Fibroblast of peridontal ligament (primary cell): ENCODE measurements around the gene SEMA6D.
"Not testable (repeated sequence)": the region's sequence is repeated elsewhere in the genome, so short reads cannot be mapped to it uniquely, and the experiment has no call there.

Experiments
- DNase-seq: peaks from one replicate; pipeline ENCODE4 v3.0.0-alpha.2; 2010; ENCODE audit errors: extremely low read depth

Gene SEMA6D

DNA sequence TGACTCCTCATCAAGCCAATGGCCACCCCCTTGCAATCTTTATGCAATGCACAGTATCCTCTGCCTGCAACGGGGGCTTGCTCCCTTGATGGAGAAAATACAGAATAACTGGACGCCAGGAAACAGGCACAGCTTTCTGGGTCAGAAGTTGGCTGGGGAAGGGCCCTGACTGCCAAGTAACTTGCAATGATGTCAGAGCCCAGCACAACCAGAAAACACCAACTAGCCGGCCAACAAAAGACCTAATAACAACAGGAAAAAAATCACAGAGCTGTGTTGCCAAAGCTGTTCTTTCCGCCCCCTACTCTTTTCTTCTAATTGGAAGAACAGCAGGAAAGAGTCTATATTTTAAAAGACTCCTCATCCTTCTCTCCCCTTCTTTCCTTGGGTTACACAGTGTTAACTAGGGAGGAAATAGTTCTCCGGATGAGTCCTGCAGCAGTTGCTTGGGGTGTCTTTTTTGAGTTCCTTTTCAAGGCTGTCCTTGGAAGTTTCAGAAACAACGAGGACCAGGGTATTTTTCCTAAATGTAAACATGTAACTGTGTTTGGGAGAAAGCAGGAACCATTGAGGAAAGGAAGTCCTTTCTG, 1.4 kb upstream of the SEMA6D start:
- DNase-seq, result peak; percentile 74

GRCh38 chr15:47716516-47716915, 789 bp upstream of the SEMA6D start:
- no peak for DNase-seq

GRCh38 chr15:47718497-47719437, 1.5 kb downstream of the SEMA6D start:
- peak; percentile 47 for DNase-seq

- DNase-seq, result no peak
Measured at GRCh38 chr15:47719730-47720129, 2.4 kb downstream of the SEMA6D start.

DNA sequence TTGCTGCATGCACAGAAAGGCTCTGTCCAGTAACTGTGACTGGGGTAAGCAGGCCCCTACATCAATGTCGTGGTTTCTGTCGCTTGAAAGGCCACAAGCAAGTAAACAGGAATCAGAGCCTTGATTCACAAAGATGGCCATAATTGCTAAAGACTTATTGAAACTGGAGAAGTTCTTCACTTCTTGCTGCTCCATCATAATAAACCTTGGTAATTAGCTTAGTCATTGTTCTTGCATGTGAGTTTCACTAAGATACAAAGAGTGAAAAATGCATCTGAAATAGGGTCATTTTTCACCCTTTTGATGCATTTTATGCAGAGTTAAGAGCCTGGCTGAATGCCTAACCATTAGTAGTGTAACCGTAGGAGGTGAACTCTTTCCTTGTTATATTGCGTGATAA, 3.2 kb downstream of the SEMA6D start:
- peak; percentile 51 for DNase-seq

DNA sequence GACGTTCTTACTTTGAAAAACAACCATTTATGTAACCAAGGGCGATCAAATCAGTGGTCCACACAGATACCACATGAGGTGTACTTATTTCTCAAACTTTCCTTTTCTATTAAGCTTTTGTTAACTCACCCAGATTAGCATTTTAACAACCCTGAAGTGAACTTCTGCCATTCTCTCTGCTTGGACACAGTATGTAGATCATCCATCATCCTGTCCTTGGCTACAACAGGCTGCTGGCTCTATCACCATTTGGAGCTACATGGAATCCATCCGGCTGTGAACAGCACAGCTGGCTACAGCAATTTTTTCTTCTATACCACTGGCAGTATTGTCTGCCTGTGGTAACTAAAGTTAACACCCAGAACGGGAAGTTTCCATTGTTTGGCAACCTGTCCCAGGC, 4.4 kb downstream of the SEMA6D start:
- DNase-seq, result no peak

GRCh38 chr15:47724346-47724745, 7.0 kb downstream of the SEMA6D start:
- DNase-seq, result no peak

GRCh38 chr15:47725051-47725450, 7.7 kb downstream of the SEMA6D start:
- no peak for DNase-seq

GRCh38 chr15:47725906-47726305, 8.6 kb downstream of the SEMA6D start:
- DNase-seq, result no peak

DNA sequence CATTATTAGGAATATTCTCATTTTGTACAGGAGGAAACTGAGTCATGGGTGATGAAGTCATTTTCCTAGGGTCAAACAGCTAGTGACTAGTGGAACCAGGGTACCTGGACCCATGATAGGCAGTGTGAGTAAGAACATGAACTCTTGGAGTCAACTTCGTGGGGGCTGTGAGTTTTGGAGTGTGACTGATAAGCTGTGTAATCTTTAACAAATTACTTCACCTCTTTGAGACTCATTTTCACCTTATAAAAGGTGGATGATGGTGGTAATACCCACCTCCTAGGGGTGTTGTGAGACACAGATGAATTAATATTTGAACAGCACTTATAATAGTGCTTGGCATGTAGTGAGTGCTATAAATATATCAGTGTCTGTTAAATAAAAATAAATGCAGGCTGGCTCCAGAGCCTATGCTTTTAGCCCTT, 9.1 kb downstream of the SEMA6D start:
- no peak for DNase-seq

GRCh38 chr15:47727137-47727536, 9.8 kb downstream of the SEMA6D start:
- no peak for DNase-seq

DNA sequence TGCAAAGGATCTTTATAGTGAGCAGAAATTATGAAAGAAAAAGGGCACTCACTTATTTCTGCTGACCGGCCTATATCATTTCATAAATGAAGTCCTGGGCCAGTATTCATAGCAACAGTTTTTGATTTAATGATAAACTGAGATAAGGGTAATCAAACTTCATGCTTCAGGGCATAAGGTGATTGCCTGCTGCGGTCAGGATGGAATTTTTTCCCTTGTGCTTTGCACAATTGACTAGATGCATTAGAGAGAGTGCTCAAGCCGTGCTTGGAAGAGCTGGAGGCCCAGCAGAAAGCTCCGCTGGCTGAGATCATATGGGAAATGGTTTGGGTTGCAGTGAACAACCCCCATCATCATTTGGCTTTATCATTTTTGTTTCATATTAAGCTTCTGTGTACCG, 10.4 kb downstream of the SEMA6D start:
- DNase-seq, result no peak

GRCh38 chr15:47728426-47728825, 11.1 kb downstream of the SEMA6D start:
- DNase-seq, result no peak

GRCh38 chr15:47728886-47729285, 11.6 kb downstream of the SEMA6D start:
- DNase-seq, result no peak

DNA sequence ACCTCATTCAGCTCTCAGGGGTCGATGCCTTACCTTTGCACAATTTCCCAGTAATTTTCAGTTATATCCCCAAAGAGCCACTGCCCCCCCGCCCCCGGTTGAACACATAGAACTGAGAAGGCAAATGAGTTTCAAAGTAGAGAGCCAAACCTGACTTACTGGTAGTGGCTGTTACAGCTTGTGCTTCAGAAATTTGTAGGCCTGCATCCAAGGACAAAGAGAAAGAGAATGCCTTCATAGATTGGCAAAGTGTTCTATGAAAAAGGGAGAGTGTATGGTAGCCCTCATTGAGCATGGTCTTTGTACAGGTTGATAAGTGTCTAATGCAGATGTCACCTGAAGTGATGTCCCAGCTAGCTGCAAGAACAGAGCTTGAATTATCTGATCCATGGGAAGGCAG, 13.9 kb downstream of the SEMA6D start:
- no peak for DNase-seq

DNA sequence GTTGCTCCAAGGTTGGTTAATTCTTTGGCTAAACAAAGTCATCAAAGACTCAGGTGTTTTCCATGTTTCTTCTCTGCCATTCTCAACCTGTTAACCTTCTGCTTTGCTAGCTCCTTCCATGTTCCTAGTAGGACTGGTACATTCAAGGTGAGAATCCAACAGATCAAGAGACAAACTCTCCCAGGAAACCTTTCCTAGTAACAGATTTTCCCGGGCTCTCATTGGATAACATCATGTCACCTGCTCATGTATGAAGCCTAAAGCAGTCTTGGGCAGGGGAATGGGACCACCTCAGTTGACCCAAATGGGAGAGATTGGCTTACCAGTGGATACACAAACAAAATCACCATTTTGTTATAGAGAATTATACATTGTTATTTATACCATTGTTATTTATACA, 14.9 kb downstream of the SEMA6D start:
- DNase-seq, result no peak

GRCh38 chr15:47733085-47733484, 15.8 kb downstream of the SEMA6D start:
- no peak for DNase-seq

DNA sequence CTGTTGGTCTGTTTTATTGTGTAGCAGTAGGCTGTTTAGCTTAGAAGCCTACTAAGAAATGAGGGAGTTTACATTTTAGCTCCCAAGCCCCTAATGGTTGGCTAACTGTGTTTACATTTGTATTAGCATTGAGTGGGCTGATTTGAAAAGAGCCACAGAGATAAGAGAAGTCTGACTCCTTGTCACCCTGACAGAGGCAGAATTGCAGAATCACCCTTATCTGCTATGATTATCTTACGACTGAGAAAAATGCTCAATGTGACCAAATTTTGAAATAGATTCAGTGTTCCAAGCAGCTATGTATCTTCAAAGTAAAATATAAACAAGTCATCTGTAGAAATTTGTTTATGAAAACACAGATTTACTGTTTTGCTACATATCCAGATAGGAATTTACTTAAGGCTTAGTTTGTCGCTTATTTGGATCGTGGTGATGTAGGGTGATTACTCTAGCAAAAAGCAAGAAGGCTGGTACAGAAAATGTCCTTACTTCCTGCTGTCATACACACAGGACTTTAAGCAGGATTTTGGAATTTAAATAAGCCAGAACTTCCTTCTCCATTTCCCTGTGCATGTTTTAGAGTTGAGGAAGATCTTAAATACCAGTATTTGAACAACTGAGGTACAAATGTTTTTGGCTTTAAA, 19.0 kb downstream of the SEMA6D start:
- DNase-seq, result no peak

GRCh38 chr15:47737477-47737876, 20.2 kb downstream of the SEMA6D start:
- DNase-seq, result peak; percentile 71

DNA sequence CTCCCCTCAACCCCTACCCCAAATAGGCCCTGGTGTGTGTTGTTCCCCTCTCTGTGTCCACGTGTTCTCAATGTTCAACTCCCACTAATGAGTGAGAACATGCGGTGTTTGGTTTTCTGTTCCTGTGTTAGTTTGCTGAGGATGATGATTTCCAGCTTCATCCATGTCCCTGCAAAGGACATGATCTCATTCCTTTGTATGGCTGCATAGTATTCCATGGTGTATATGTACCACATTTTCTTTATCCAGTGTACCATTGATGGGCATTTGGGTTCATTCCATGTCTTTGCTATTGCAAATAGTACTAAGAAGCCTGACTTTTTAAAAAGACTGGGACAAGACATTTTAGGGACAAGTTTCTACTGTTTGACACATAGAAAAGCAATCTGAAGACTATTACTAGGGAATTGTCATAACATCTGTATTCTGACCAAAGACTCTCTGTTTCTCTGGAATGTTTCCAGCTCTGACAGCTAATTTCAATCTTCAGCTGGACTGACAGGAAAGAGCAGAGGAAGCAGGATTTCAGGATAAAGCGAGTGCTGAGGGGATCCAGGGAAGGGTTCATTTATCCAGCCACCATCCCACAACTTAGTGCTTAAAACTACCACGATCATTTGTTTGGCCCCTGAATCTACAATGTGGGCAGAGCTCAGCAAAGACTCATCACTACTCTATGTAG, 21.0 kb downstream of the SEMA6D start:
- DNase-seq, result not testable (repeated sequence)

GRCh38 chr15:47741082-47741481, 23.8 kb downstream of the SEMA6D start:
- DNase-seq, result no peak

DNA sequence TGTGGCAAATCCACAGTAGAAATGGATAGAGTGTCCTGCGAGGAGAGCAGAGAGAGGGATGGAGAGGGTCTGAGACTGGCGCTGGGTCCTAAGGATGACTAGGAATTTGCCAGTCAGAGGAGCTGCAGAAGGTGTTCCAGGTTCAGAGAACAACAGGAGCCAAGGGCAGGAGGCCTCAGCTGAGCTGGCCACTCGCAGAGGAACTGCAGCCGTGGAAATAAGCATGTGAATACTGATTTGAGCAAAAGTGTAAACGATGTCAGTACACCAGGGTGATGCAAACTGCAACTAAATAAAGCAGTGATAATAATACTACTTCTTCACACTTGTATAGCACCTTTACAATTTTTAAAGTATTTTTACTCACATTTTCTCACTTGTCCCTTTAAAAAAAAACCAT, 24.6 kb downstream of the SEMA6D start:
- DNase-seq, result no peak
